Naive B cell (primary cell): ENCODE results near the gene MACROH2A2. TPM values are rescaled to one million over a fixed set of nuclear protein-coding genes. Genes with fewer than 3 reads are reported as not detected.
A peak's percentile ranks its signal among the peaks of the same experiment; 100 is the strongest.
"Not testable (repeated sequence)": the region's sequence is repeated elsewhere in the genome, so short reads cannot be mapped to it uniquely, and the experiment has no call there.

ENCODE experiments used
- ATAC-seq, 2 donors: fragments of 150-1000 bp; cut with Tn5 transposase; 2 replicates each; pipeline ENCODE4 v1.10.0; 2021; ENCODE audit warnings: low read depth in 2 of 2, mild to moderate bottlenecking in 2 of 2, moderate library complexity in 2 of 2
- DNase-seq: peaks from one replicate; pipeline ENCODE4 v3.0.0; 2022
- H3K27ac Mint-ChIP-seq, 6 donors: one replicate each; pipeline ENCODE4 v1.8.0; 2020 to 2022; ENCODE audit warnings: mild to moderate bottlenecking in 6 of 6, mixed read lengths in 6 of 6, moderate library complexity in 5 of 6, inconsistent platforms in 2 of 6
- H3K27me3 Mint-ChIP-seq, 3 donors: one replicate each; pipeline ENCODE4 v1.8.0; 2021 to 2022; ENCODE audit warnings: mixed read lengths in 3 of 3, mild to moderate bottlenecking in 1 of 3
- H3K36me3 Mint-ChIP-seq, 2 donors: one replicate each; pipeline ENCODE4 v1.8.0; 2020 to 2022; ENCODE audit warnings: mixed read lengths in 2 of 2, inconsistent platforms in 1 of 2, mild to moderate bottlenecking in 1 of 2
- H3K4me1 Mint-ChIP-seq, 3 donors: one replicate each; pipeline ENCODE4 v1.8.0; 2020 to 2022; ENCODE audit warnings: mixed read lengths in 3 of 3, inconsistent platforms in 1 of 3, mild to moderate bottlenecking in 1 of 3, moderate library complexity in 1 of 3
- H3K4me3 Mint-ChIP-seq, 8 donors: one replicate each; pipeline ENCODE4 v1.8.0; 2020 to 2022; ENCODE audit warnings: mild to moderate bottlenecking in 8 of 8, mixed read lengths in 8 of 8, moderate library complexity in 8 of 8, inconsistent platforms in 2 of 8
- H3K9me3 Mint-ChIP-seq, 7 donors: one replicate each; pipeline ENCODE4 v1.8.0; 2020 to 2022; ENCODE audit warnings: mixed read lengths in 7 of 7, mild to moderate bottlenecking in 5 of 7, inconsistent platforms in 2 of 7, moderate library complexity in 1 of 7
- polyA plus RNA-seq, 6 donors: library from polyadenylated mRNA; unstranded; fragments of 300-500 nt; fragmentation: Illumina TruSeq; gene quantifications; one replicate each; pipeline ENCODE4 v1.2.3, GENCODE V29; 2021; ENCODE audit warnings: low read depth in 6 of 6

The MACROH2A2 gene
- not detected for polyA plus RNA-seq

- H3K4me3 Mint-ChIP-seq: peak within 1 kb of the TSS in 5 of 8 donors; percentile 21 to 62 (median 54)
- no peaks in the 10 kb centered on the region for H3K9me3 Mint-ChIP-seq
- ATAC-seq: no peak
- peak within 1 kb of the TSS in 1 of 6 donors; percentile 28 for H3K27ac Mint-ChIP-seq
- DNase-seq: no peak
- H3K36me3 Mint-ChIP-seq: no peaks in the 10 kb centered on the region
- H3K27me3 Mint-ChIP-seq: peaks cover 37 to 60% (median 55%) of the 10 kb centered on the region in 3 donors
- H3K4me1 Mint-ChIP-seq: peaks cover 5 to 7% (median 6%) of the 10 kb centered on the region in 3 donors
These were observed at the start of gene MACROH2A2 for GRCh38 chr10:70052462-70053217. MACROH2A2 (plus strand) TSS chr10:70052846; CDS start chr10:70075659, 22,813 bp downstream.

GRCh38 chr10:70007116-70007820 is 45.4 kb upstream of the MACROH2A2 start:
- no peaks in the 10 kb centered on the region for H3K36me3 Mint-ChIP-seq
- H3K27me3 Mint-ChIP-seq: peaks cover 25 to 57% (median 49%) of the 10 kb centered on the region in 3 donors
- H3K4me3 Mint-ChIP-seq: no peak overlapping the region
- peaks cover 7 to 37% (median 13%) of the 10 kb centered on the region in 7 donors for H3K9me3 Mint-ChIP-seq
- no peak for DNase-seq
- ATAC-seq: no peak
- H3K27ac Mint-ChIP-seq: no peak overlapping the region
- H3K4me1 Mint-ChIP-seq: no peaks in the 10 kb centered on the region

GRCh38 chr10:70031215-70031614 is 21.4 kb upstream of the MACROH2A2 start:
- no peak overlapping the region for H3K27ac Mint-ChIP-seq
- peaks cover 12 to 54% (median 17%) of the 10 kb centered on the region in 7 donors for H3K9me3 Mint-ChIP-seq
- peaks cover 0 to 5% of the 10 kb centered on the region in 2 donors for H3K36me3 Mint-ChIP-seq
- DNase-seq (no peak), ATAC-seq (no peak)
- H3K4me1 Mint-ChIP-seq: no peaks in the 10 kb centered on the region
- peaks cover 19 to 26% (median 20%) of the 10 kb centered on the region in 3 donors for H3K27me3 Mint-ChIP-seq
- H3K4me3 Mint-ChIP-seq: no peak overlapping the region

GRCh38 chr10:70032667-70033289 is 19.9 kb upstream of the MACROH2A2 start:
- Mint-ChIP-seq H3K27me3 (peaks cover 15 to 19% (median 19%) of the 10 kb centered on the region in 3 donors), H3K36me3 (peaks cover 0 to 5% of the 10 kb centered on the region in 2 donors), H3K4me1 (no peaks in the 10 kb centered on the region)

GRCh38 chr10:70034232-70034631 is 18.4 kb upstream of the MACROH2A2 start:
- Mint-ChIP-seq H3K9me3 (peaks cover 15 to 45% (median 20%) of the 10 kb centered on the region in 7 donors), H3K27ac (no peak overlapping the region), H3K36me3 (peaks cover 0 to 5% of the 10 kb centered on the region in 2 donors), H3K27me3 (peaks cover 14 to 29% (median 19%) of the 10 kb centered on the region in 3 donors), H3K4me3 (no peak overlapping the region), H3K4me1 (no peaks in the 10 kb centered on the region)
- no peak for DNase-seq
- ATAC-seq: no peak

More at GRCh38 chr10:70032667-70033289, 19.9 kb upstream of the MACROH2A2 start:
- ATAC-seq: no peak
- Mint-ChIP-seq H3K27ac (peak overlapping the region in 1 of 6 donors; percentile 38), H3K4me3 (no peak overlapping the region), H3K9me3 (peaks cover 12 to 45% (median 20%) of the 10 kb centered on the region in 7 donors)
- no peak for DNase-seq

GRCh38 chr10:70035531-70035930 is 17.1 kb upstream of the MACROH2A2 start:
- peaks cover 6 to 40% (median 24%) of the 10 kb centered on the region in 7 donors for H3K9me3 Mint-ChIP-seq
- H3K27me3 Mint-ChIP-seq: peaks cover 14 to 23% (median 19%) of the 10 kb centered on the region in 3 donors
- H3K4me3 Mint-ChIP-seq: no peak overlapping the region
- DNase-seq (no peak), ATAC-seq (no peak)
- H3K27ac Mint-ChIP-seq: no peak overlapping the region
- H3K36me3 Mint-ChIP-seq: no peaks in the 10 kb centered on the region
- no peaks in the 10 kb centered on the region for H3K4me1 Mint-ChIP-seq

- Mint-ChIP-seq H3K4me3 (no peak overlapping the region), H3K27me3 (peaks cover 14 to 41% (median 14%) of the 10 kb centered on the region in 3 donors), H3K27ac (no peak overlapping the region), H3K4me1 (no peaks in the 10 kb centered on the region), H3K9me3 (peaks cover 12 to 54% (median 34%) of the 10 kb centered on the region in 7 donors), H3K36me3 (peaks cover 4 to 8% of the 10 kb centered on the region in 2 donors)
- DNase-seq: no peak
- no peak for ATAC-seq
These were observed 13.7 kb upstream of the MACROH2A2 start for GRCh38 chr10:70038923-70039322.

- no peak for ATAC-seq
- Mint-ChIP-seq H3K27me3 (peaks cover 6 to 32% (median 11%) of the 10 kb centered on the region in 3 donors), H3K27ac (peak overlapping the region in 1 of 6 donors; percentile 34), H3K36me3 (peaks cover 4 to 8% of the 10 kb centered on the region in 2 donors), H3K9me3 (peaks cover 12 to 54% (median 36%) of the 10 kb centered on the region in 7 donors), H3K4me3 (no peak overlapping the region), H3K4me1 (no peaks in the 10 kb centered on the region)
- DNase-seq: no peak
These were observed 11.6 kb upstream of the MACROH2A2 start for GRCh38 chr10:70041016-70041415.

GRCh38 chr10:70041739-70042138 is 10.9 kb upstream of the MACROH2A2 start:
- H3K4me1 Mint-ChIP-seq, DNase-seq, H3K4me3 Mint-ChIP-seq, ATAC-seq, H3K27ac Mint-ChIP-seq, H3K36me3 Mint-ChIP-seq: not testable (repeated sequence)
- peaks cover 12 to 54% (median 35%) of the 10 kb centered on the region in 7 donors for H3K9me3 Mint-ChIP-seq
- peaks cover 7 to 30% (median 11%) of the 10 kb centered on the region in 3 donors for H3K27me3 Mint-ChIP-seq

- peaks cover 5 to 16% (median 10%) of the 10 kb centered on the region in 7 donors for H3K9me3 Mint-ChIP-seq
- not testable (repeated sequence) for ATAC-seq, H3K27ac Mint-ChIP-seq, H3K36me3 Mint-ChIP-seq, H3K4me3 Mint-ChIP-seq, H3K4me1 Mint-ChIP-seq, DNase-seq
- H3K27me3 Mint-ChIP-seq: peaks cover 18 to 40% (median 31%) of the 10 kb centered on the region in 3 donors
These were observed 5.6 kb upstream of the MACROH2A2 start for GRCh38 chr10:70047066-70047465.

- ATAC-seq (no peak), DNase-seq (no peak)
- Mint-ChIP-seq H3K4me1 (peaks cover 5 to 7% (median 6%) of the 10 kb centered on the region in 3 donors), H3K4me3 (no peak overlapping the region), H3K27ac (no peak overlapping the region), H3K27me3 (peaks cover 25 to 41% (median 40%) of the 10 kb centered on the region in 3 donors), H3K36me3 (no peaks in the 10 kb centered on the region), H3K9me3 (peaks cover 0 to 6% (median 4%) of the 10 kb centered on the region in 7 donors)
These were observed 4.5 kb upstream of the MACROH2A2 start for GRCh38 chr10:70048030-70048723.

- Mint-ChIP-seq H3K4me1 (peaks cover 5 to 7% (median 6%) of the 10 kb centered on the region in 3 donors), H3K27ac (no peak overlapping the region)
These were observed 798 bp upstream of the MACROH2A2 start for GRCh38 chr10:70051848-70052247.

More at GRCh38 chr10:70051848-70052247, 798 bp upstream of the MACROH2A2 start:
- ATAC-seq: no peak
- peaks cover 37 to 60% (median 55%) of the 10 kb centered on the region in 3 donors for H3K27me3 Mint-ChIP-seq
- H3K4me3 Mint-ChIP-seq: no peak overlapping the region
- no peak for DNase-seq
- no peaks in the 10 kb centered on the region for H3K36me3 Mint-ChIP-seq
- no peaks in the 10 kb centered on the region for H3K9me3 Mint-ChIP-seq
